ENCODE measurements around the gene RNU7-1.
A peak's percentile ranks its signal among the peaks of the same experiment; 100 is the strongest.

RNU7-1 gene

GRCh38 chr12:6964605-6965025, 21.0 kb downstream of the RNU7-1 start:
- ATAC-seq (no peak), DNase-seq (no peak)

DNA sequence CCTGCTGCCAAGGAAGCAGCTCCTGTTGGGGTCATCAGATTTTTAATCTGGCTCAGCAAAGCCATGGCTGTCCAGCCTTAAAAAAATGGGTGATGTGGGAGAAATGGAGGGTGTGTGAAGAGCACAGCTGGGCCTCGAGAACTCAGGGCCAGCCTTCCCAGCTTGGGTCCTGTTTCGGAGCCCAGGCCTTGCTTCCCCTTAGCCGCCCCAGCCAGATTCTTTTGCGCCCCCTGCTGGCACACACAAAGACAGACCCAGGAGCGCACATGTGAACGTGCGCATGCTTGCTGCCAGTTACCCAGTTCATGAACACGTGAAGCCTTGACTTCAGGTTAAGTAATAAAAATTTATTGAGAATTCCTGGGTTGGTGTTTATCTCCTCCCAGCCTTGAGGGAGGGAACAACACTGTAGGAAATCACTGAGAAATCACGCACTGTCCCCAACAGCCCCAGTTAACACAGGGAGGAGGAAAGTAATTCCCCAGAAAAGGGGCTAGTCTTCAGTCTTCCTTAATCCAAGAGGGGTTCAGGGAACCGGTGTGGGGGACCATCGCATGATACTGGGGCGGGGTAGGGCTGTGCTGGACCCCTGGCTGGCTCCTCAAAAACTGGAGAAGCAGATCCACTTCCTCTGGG, 21.5 kb downstream of the RNU7-1 start:
- ATAC-seq (peak; percentile 37), DNase-seq (peak; percentile 94)

DNA sequence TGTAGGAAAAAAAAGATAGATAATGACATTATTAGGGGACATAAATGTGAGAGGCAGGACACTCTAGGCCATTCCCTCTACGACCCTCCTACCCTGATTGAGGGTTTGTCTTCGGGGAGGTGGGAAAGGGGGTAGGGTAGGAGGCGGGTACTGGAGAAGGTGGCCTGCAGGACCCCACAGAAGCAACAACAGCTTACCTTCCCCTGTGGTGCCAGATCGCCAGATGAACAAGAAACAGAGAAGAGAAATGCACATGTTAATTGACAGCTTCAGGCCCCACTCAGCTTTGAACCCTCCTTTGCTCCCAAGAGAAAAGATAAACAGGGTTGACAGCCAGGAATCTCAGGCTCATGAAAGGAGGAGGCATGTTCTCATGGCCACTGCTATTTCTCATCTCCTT, 22.1 kb downstream of the RNU7-1 start:
- no peak for ATAC-seq
- no peak for DNase-seq

GRCh38 chr12:6966351-6966750, 22.7 kb downstream of the RNU7-1 start:
- no peak for DNase-seq
- ATAC-seq = no peak

DNA sequence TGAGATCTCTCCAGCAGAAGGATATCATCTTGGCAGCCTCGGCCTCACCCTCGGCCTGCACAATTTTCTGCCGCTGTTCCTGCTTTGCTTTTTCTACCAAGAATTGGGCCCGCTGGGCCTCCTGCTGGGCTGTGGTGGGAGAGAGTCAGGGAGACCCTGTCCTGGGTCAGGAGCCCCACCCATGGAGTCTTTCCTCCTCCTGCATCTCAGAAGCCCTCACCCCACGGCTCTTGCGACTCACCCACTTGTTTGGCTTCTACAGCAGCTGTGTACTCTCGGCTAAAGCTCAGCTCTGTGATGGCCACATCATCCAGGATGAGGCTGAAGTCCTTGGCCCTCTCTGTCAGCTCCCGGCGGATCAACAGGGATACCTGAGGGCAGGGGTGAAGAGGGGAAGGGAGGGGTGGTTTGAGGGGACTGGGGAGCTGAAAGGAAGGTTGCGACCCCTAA, 24.1 kb downstream of the RNU7-1 start:
- no peak for ATAC-seq
- no peak for DNase-seq

- ATAC-seq (no peak), DNase-seq (no peak)
These were observed 24.8 kb downstream of the RNU7-1 start for GRCh38 chr12:6968426-6968825.

DNA sequence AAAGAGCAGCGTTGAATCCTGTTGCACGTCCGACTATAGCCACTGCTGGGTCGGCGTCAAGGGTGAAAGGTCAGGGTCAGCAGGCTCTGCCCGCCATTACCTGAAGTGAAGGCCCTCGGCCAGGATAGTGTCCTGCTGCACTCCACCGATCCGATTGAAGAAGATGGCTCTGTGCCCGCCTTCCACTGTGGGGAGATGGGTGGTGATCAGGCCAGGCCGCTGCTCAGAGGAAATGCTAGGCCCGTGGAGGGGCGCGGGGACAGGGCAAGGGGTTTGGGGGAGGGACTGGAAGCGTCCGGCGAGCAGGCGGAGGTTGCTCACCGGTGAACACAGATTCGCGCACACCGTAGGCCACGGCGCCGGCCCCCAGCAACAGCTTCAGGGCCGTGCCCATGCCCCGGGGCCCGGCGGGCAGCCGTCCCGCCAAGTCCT, 26.5 kb downstream of the RNU7-1 start:
- no peak for ATAC-seq
- peak; percentile 35 for DNase-seq

- ATAC-seq = no peak
- DNase-seq = no peak
These were observed 30.6 kb downstream of the RNU7-1 start for GRCh38 chr12:6974180-6974579.

DNA sequence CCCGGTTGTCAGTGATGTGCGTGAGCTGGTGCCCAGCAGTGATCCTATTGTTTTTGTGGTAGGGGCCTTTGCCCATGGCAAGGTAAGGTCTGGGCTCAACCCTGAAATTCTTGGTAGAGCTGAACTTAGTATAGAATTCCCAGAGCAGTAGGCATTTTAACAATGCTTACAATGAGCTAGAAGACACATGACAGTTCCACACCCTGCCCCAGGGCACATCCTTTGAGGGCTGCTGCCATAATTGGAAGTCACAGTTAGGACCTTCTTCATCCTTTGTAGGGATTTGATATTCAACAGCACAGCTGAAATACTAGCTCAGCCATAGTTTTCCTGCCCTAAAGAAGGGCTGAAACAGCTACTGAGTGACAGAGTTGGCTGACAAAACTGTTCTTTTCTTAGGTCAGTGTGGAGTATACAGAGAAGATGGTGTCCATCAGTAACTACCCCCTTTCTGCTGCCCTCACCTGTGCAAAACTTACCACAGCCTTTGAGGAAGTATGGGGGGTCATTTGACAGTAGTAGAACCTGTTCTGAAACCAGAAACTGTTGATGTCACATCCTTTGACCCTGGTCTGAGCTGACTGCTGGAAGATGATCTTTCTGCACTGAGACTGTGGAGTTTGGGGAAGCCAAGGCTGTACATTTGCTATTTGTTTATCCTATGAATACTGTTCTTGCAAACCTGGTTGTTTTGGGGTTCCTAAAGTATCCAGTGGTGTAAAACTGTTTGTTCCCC, 31.8 kb downstream of the RNU7-1 start:
- DNase-seq (no peak), ATAC-seq (no peak)

DNA sequence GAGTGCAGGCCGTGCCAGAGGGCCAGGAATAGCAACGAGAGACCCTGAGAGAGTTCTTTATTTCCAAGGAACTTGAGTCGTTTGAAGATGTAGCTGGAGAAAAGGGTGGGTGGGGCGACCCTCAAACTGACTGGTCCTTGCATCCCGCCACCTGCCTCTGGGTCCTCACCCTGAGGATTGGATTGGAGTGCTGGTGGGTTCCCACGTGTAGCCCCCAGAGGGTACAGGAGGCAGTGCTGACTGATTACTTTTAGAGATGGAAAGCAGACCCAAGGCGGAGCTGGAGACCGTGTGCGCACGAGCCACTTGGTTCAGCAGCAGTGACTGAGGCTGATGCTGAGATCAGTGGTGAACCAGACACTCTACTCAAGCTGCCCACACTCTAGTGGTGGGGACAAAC, 34.0 kb downstream of the RNU7-1 start:
- no peak for DNase-seq
- ATAC-seq = no peak

- ATAC-seq (no peak), DNase-seq (no peak)
These were observed 34.6 kb downstream of the RNU7-1 start for GRCh38 chr12:6978188-6978587.

- DNase-seq (no peak), ATAC-seq (peak; percentile 8)
These were observed 35.0 kb downstream of the RNU7-1 start for GRCh38 chr12:6978611-6979011.

DNA sequence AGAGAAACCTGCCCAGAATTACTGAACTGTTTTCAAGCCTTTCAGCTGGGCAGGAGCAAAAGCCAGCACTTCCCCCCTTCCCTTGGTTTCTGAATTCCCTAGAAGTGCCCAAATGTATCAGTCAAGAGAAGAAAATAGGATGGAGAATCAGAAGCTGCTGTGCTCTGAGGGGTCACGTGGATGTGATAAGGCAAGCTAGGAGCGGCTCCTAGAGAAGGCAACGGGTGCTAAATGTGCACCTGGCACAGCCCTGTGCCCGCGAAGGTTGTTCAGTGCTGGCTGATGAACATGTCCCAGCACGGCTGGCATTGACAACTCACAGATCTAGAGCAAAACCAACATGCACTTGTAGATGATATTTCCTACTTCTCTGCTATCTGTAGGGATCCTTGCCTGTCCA, 35.4 kb downstream of the RNU7-1 start:
- DNase-seq = no peak
- no peak for ATAC-seq

DNA sequence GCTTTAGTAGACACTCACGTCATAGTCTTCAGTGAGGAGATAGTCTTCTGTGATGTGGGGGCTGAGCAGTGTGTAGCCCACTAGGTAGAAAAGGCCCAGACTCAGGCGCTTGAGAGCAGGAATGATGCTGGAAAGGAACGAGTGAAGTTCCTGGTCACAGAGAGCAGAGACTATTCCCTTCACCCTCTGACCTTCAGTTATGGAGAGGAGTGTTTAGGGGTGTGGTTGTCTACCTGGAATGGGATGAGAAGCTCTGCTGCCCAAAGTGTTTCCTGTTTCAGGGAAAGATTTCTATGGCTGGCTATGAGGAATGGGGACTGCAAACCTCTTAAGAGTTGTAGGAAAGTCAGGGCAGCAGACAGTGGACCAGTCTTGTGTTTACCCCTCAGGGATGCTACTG, 35.8 kb downstream of the RNU7-1 start:
- ATAC-seq = no peak
- no peak for DNase-seq

GRCh38 chr12:6980075-6980474, 36.5 kb downstream of the RNU7-1 start:
- ATAC-seq (no peak), DNase-seq (no peak)

GRCh38 chr12:6980740-6981139, 37.1 kb downstream of the RNU7-1 start:
- DNase-seq = no peak
- ATAC-seq = no peak

DNA sequence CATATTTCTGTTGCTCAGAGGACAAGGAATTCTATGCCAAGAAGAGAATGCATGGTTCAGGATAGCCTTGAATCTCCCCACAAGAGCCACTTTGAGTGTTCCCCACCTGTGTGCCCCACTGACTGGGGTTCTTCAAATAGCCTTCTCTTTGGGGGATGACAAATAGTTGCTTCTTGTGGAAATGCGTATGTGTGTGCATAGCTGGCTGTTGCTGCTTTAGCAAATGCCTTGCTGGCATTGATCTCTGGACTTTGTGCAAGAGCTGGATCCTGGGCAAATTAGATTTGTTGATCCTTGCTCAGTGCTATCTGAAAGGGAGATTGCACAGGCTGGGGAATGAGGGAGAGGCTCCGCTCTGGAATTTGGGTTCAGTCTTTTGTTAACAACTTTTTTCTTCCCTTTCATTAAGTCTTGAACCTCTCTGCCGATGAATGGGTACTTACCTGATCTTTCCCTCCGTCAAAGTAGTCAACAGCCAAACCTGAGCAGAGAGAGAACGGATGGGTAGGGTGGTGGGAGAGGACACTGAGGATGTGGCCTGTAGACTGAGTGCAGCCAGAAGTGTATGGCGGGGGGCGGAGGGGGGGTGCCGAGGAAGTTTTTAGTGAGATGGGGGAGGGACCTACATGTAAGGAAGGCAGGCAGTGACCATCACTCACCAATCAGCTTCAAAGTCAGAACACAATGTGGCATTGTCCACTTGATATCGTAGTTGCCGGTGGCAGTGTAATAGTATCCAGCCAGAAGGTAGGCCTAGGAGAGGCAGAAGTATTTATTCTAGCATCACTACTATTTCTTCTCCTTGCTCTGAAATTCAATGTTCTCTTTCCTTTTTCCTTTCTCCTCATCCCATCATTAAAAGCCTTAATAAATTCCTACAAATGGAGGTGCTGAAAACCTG, 37.8 kb downstream of the RNU7-1 start:
- DNase-seq (no peak), ATAC-seq (no peak)

DNA sequence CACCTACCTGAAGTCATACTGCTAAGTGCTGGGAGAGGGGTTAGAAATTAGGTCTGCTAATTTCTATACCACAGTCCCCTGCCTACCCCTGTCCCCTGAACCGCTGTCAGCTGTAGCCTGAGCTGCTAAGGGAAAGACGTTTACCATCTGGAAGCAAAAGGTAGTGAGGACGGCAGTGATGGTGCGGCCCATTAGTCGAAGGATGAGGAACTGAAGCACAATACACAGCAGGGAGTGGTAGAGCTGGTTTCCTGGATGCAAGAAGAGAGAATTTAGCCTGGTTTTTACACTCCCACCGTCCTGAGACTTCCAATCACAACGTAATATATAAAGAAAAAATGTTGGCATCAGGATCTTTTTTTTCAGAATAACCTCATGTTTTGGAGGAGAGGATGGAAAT, 38.9 kb downstream of the RNU7-1 start:
- no peak for ATAC-seq

GRCh38 chr12:6987956-6988553, 44.4 kb downstream of the RNU7-1 start:
- DNase-seq = no peak

More for the DNA sequence above, 38.9 kb downstream of the RNU7-1 start:
- DNase-seq = no peak

More at GRCh38 chr12:6987956-6988553, 44.4 kb downstream of the RNU7-1 start:
- no peak for ATAC-seq

Data from stimulated activated naive CD8-positive, alpha-beta T cell treated with anti-CD3 and anti-CD28 coated beads, Interleukin-15, Interleukin-2, amounts not matched to agents 100 U/mL and 50 U/mL, for 24 hours (primary cell).